OCI-LY1 (cell line): Measurements from ENCODE around the gene C5orf24.
"Not testable (repeated sequence)": the region's sequence is repeated elsewhere in the genome, so short reads cannot be mapped to it uniquely, and the experiment has no call there.

Experiments
- CTCF ChIP-seq: fragments of 200-600 bp; sonication (generic), shearing (Covaris generic); IDR thresholded peaks from 2 replicates; pipeline ENCODE4 v1.5.1; 2017; ENCODE audit warnings: mild to moderate bottlenecking, antibody characterized with exemption, low read length, moderate library complexity, mixed read lengths
- EZH2 ChIP-seq: fragments of 200-600 bp; sonication (generic), shearing (Covaris generic); IDR thresholded peaks from 2 replicates; pipeline ENCODE4 v1.8.0; 2017; ENCODE audit warnings: borderline replicate concordance, mixed run types, mild to moderate bottlenecking, antibody characterized with exemption, low read length, moderate library complexity, mixed read lengths

- not testable (repeated sequence) for TF ChIP-seq CTCF, EZH2
Observed at GRCh38 chr5:134881711-134882110, 35.9 kb downstream of the C5orf24 start.
